ENCODE measurements around the gene ASCC1.

DNA sequence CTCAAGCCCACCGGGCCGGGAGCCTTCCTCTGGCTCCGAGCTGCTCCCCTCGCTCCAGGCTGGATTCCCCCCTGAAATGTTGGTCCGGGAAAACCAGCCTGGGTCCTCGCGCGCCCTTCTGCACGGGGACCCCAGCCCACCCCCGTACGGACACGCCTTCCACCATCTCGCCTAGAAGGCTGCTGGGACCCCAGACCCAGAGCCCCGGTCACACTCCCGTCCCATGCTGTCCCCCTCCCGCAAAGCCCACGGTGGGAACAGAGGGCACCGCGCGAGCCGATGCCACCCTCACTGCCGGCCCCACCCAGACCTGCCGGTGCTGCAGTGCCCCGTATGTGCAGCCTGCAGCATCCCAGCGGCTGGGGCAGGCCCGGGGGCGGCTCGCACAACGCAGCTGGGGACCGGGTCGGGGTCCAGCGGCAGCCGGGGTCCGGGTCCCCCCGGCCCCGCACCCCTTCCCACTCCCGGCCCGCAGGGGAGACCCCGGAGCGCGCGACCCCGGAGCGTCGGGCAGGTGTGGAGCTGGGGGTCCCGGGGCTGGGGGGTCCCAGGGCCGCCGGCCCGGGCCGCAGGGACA, 128.6 kb downstream of the ASCC1 start:
- TF ChIP-seq, protein P1, sequence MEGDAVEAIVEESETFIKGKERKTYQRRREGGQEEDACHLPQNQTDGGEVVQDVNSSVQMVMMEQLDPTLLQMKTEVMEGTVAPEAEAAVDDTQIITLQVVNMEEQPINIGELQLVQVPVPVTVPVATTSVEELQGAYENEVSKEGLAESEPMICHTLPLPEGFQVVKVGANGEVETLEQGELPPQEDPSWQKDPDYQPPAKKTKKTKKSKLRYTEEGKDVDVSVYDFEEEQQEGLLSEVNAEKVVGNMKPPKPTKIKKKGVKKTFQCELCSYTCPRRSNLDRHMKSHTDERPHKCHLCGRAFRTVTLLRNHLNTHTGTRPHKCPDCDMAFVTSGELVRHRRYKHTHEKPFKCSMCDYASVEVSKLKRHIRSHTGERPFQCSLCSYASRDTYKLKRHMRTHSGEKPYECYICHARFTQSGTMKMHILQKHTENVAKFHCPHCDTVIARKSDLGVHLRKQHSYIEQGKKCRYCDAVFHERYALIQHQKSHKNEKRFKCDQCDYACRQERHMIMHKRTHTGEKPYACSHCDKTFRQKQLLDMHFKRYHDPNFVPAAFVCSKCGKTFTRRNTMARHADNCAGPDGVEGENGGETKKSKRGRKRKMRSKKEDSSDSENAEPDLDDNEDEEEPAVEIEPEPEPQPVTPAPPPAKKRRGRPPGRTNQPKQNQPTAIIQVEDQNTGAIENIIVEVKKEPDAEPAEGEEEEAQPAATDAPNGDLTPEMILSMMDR (IDR thresholded peaks at IDR 0.05): no peak
- no peak for TF ChIP-seq POLR2A (IDR thresholded peaks at IDR 0.05)
- TF ChIP-seq POLR2AphosphoS5 (IDR thresholded peaks at IDR 0.05): no peak
- no peak for TF ChIP-seq EP300 (IDR thresholded peaks at IDR 0.05; ENCODE audit: low read depth)
